Suppressor macrophage treated with lipopolysaccharide for 4 hours (primary cell): ENCODE results near the gene FCN3.

ENCODE experiments used
- DNase-seq: peaks from one replicate; pipeline ENCODE4 v3.0.0-alpha.2; 2020

The FCN3 gene

GRCh38 chr1:27357281-27358037 lies 17.2 kb downstream of the FCN3 start:
- peak; percentile 62 for DNase-seq

GRCh38 chr1:27356619-27357280 lies 17.9 kb downstream of the FCN3 start:
- DNase-seq = no peak

- no peak for DNase-seq
Measured at GRCh38 chr1:27356277-27356618, 18.4 kb downstream of the FCN3 start.

- DNase-seq = no peak
Measured at GRCh38 chr1:27355683-27356082, 18.9 kb downstream of the FCN3 start.

GRCh38 chr1:27353629-27354028 lies 21.0 kb downstream of the FCN3 start:
- DNase-seq = no peak

GRCh38 chr1:27353166-27353565 lies 21.5 kb downstream of the FCN3 start:
- no peak for DNase-seq

- DNase-seq = no peak
Measured at GRCh38 chr1:27351541-27352107, 23.0 kb downstream of the FCN3 start.

- DNase-seq = no peak
Measured at GRCh38 chr1:27350663-27351540, 23.7 kb downstream of the FCN3 start.

GRCh38 chr1:27349784-27350662 lies 24.6 kb downstream of the FCN3 start:
- DNase-seq = no peak

GRCh38 chr1:27348861-27349783 lies 25.5 kb downstream of the FCN3 start:
- DNase-seq = no peak

GRCh38 chr1:27346991-27347624 lies 27.5 kb downstream of the FCN3 start:
- no peak for DNase-seq

- no peak for DNase-seq
Measured at GRCh38 chr1:27346357-27346756, 28.3 kb downstream of the FCN3 start.

GRCh38 chr1:27345272-27345671 lies 29.4 kb downstream of the FCN3 start:
- no peak for DNase-seq

GRCh38 chr1:27343639-27344025 lies 31.0 kb downstream of the FCN3 start:
- no peak for DNase-seq

- DNase-seq = no peak
Measured at GRCh38 chr1:27342778-27343638, 31.6 kb downstream of the FCN3 start.

GRCh38 chr1:27342391-27342777 lies 32.2 kb downstream of the FCN3 start:
- DNase-seq = no peak

GRCh38 chr1:27341525-27342252 lies 32.9 kb downstream of the FCN3 start, which contains the start of gene SYTL1:
Gene SYTL1 (plus strand): TSS chr1:27342022. CDS start chr1:27345335, 3,313 bp downstream.
- DNase-seq = peak; percentile 57

GRCh38 chr1:27339213-27339612 lies 35.4 kb downstream of the FCN3 start:
- no peak for DNase-seq

GRCh38 chr1:27338751-27339150 lies 35.9 kb downstream of the FCN3 start:
- DNase-seq = no peak
